GM08714 (cell line): Measurements from ENCODE around the gene THUMPD1.
"Not testable (repeated sequence)": the region's sequence is repeated elsewhere in the genome, so short reads cannot be mapped to it uniquely, and the experiment has no call there.

Source experiments
- H3K4me3 ChIP-seq: fragments of 200-500 bp; sonication (Bioruptor generic); 2 replicates; pipeline ENCODE4 v1.5.1; 2014; ENCODE audit warnings: mild to moderate bottlenecking, low read length, inconsistent platforms
- ZNF274 ChIP-seq: IDR thresholded peaks from 2 replicates; pipeline ENCODE4 v1.6.1; 2012; ENCODE audit warnings: mild to moderate bottlenecking, low read depth, low read length

THUMPD1 gene

GRCh38 chr16:20762404-20763123, 20.9 kb upstream of the THUMPD1 start:
- no peak for TF ChIP-seq ZNF274
- H3K4me3 ChIP-seq = no peak overlapping the region

GRCh38 chr16:20761175-20761574, 19.6 kb upstream of the THUMPD1 start:
- no peak for TF ChIP-seq ZNF274
- H3K4me3 ChIP-seq = no peak overlapping the region

GRCh38 chr16:20760346-20760745, 18.7 kb upstream of the THUMPD1 start:
- no peak overlapping the region for H3K4me3 ChIP-seq
- TF ChIP-seq ZNF274 = no peak

- not testable (repeated sequence) for H3K4me3 ChIP-seq
These were observed 14.2 kb upstream of the THUMPD1 start for GRCh38 chr16:20755799-20756198.

- no peak overlapping the region for H3K4me3 ChIP-seq
- TF ChIP-seq ZNF274 = no peak
These were observed 13.6 kb upstream of the THUMPD1 start for GRCh38 chr16:20755238-20755637.

- no peak for TF ChIP-seq ZNF274
- H3K4me3 ChIP-seq = no peak overlapping the region
These were observed 12.1 kb upstream of the THUMPD1 start for GRCh38 chr16:20753727-20754126.

- H3K4me3 ChIP-seq = no peak overlapping the region
- TF ChIP-seq ZNF274 = no peak
These were observed 8.9 kb upstream of the THUMPD1 start for GRCh38 chr16:20750558-20750957.

GRCh38 chr16:20749474-20749873, 7.9 kb upstream of the THUMPD1 start:
- H3K4me3 ChIP-seq = no peak overlapping the region
- no peak for TF ChIP-seq ZNF274

- TF ChIP-seq ZNF274 = no peak
- H3K4me3 ChIP-seq = no peak overlapping the region
These were observed 5.6 kb upstream of the THUMPD1 start for GRCh38 chr16:20747030-20747816.

GRCh38 chr16:20746461-20746860, 4.8 kb upstream of the THUMPD1 start:
- TF ChIP-seq ZNF274 = no peak
- no peak overlapping the region for H3K4me3 ChIP-seq

- TF ChIP-seq ZNF274 = no peak
These were observed 3.4 kb upstream of the THUMPD1 start for GRCh38 chr16:20744922-20745440.

GRCh38 chr16:20743591-20743990, 2.0 kb upstream of the THUMPD1 start:
- TF ChIP-seq ZNF274 = no peak
- no peak overlapping the region for H3K4me3 ChIP-seq

More at GRCh38 chr16:20744922-20745440, 3.4 kb upstream of the THUMPD1 start:
- no peak overlapping the region for H3K4me3 ChIP-seq

- no peak for TF ChIP-seq ZNF274
- peak overlapping the region; percentile 89 for H3K4me3 ChIP-seq
These were observed 607 bp downstream of the THUMPD1 start for GRCh38 chr16:20740901-20741521.

- peak overlapping the region; percentile 89 for H3K4me3 ChIP-seq
- no peak for TF ChIP-seq ZNF274
These were observed 1.4 kb downstream of the THUMPD1 start for GRCh38 chr16:20740007-20740883.
